ENCODE measurements around the gene STARD13. TPM values are rescaled to one million over a fixed set of nuclear protein-coding genes. Genes with fewer than 3 reads are reported as not detected.

STARD13 gene
- total RNA-seq, 1 experiment from 2014 or later: 2.1 TPM

DNA sequence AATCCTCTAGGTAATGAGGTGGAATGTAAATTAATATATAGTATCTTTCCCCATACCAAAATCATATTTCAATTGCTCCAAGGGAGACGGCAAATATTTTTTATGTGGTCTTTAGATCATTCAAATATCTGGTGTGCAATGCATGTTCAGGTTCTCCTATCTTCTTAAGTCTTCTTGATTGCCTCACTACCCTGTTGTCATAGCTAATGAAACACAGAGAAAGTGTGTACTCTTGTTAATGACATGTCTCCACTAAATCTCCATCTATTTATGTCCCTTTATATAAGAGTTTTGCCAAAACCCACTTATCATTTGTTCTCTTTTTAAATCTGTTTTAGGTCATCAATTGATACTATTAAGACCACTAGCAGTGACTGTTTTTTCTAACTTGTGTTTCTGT is 6.6 kb downstream of the STARD13 start:
- Mint-ChIP-seq H3K9me3 (no peaks in the 10 kb centered on the region), H3K27ac (no peak overlapping the region), H3K27me3 (ENCODE audit: low read depth) (no peaks in the 10 kb centered on the region; the same call in 1 of the 2 replicates), H3K36me3 (ENCODE audit: insufficient read depth in 1 of 3, low read depth in 3 of 3) (no peaks in the 10 kb centered on the region), H3K4me1 (peaks cover 4 to 14% of the 10 kb centered on the region in 2 experiments), H3K4me3 (no peak overlapping the region)
- H3K23ac ChIP-seq (ENCODE audit: insufficient read length, low read depth, low read length): no peak overlapping the region
- H2BK120ac ChIP-seq (ENCODE audit: low read depth, low read length, poor library complexity, severe bottlenecking): no peak overlapping the region
- H2BK12ac ChIP-seq (ENCODE audit: insufficient read length, low read depth, low read length): no peak overlapping the region
- H3K18ac ChIP-seq (ENCODE audit: insufficient read length, low read depth, low read length): no peak overlapping the region
- no peak overlapping the region for H3K56ac ChIP-seq (ENCODE audit: insufficient read length, low read depth, low read length)
- no peaks in the 10 kb centered on the region for H3K23me2 ChIP-seq (ENCODE audit: insufficient read length, low read depth, low read length, poor library complexity, severe bottlenecking)
- no peak overlapping the region for H3K27ac ChIP-seq (ENCODE audit: insufficient read length, low read depth, low read length)
- H3K9ac ChIP-seq (ENCODE audit: extremely low read depth, insufficient read length, low read length): no peak overlapping the region
- no peak overlapping the region for H2BK20ac ChIP-seq (ENCODE audit: low read depth, low read length, poor library complexity, severe bottlenecking)
- no peak overlapping the region for H3K4ac ChIP-seq (ENCODE audit: low read depth, low read length)
- H3K27me3 ChIP-seq (ENCODE audit: insufficient read depth, low read length): no peaks in the 10 kb centered on the region
- H3K9me3 ChIP-seq (ENCODE audit: control insufficient read depth, low read depth, low read length): no peaks in the 10 kb centered on the region
- no peak overlapping the region for H3K14ac ChIP-seq (ENCODE audit: insufficient read depth, low read length)
- no peak overlapping the region for H2AK5ac ChIP-seq (ENCODE audit: insufficient read length, low read length)
- TF ChIP-seq, protein P1, sequence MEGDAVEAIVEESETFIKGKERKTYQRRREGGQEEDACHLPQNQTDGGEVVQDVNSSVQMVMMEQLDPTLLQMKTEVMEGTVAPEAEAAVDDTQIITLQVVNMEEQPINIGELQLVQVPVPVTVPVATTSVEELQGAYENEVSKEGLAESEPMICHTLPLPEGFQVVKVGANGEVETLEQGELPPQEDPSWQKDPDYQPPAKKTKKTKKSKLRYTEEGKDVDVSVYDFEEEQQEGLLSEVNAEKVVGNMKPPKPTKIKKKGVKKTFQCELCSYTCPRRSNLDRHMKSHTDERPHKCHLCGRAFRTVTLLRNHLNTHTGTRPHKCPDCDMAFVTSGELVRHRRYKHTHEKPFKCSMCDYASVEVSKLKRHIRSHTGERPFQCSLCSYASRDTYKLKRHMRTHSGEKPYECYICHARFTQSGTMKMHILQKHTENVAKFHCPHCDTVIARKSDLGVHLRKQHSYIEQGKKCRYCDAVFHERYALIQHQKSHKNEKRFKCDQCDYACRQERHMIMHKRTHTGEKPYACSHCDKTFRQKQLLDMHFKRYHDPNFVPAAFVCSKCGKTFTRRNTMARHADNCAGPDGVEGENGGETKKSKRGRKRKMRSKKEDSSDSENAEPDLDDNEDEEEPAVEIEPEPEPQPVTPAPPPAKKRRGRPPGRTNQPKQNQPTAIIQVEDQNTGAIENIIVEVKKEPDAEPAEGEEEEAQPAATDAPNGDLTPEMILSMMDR (conservative IDR thresholded peaks at IDR 0.05): no peak
- no peak overlapping the region for H2BK15ac ChIP-seq (ENCODE audit: low read depth, low read length)
- no peaks in the 10 kb centered on the region for H4K20me1 ChIP-seq (ENCODE audit: control insufficient read depth, insufficient read depth, insufficient read length)
- no peaks in the 10 kb centered on the region; the same call in 1 of the 2 replicates for H3K4me1 ChIP-seq (ENCODE audit: insufficient read depth, low read length)
- H4K8ac ChIP-seq (replicated peaks; ENCODE audit: insufficient read length, low read depth, low read length): no peak overlapping the region
- WGBS (ENCODE audit: extremely low coverage, insufficient read length, low lambda C conversion rate): no CpG with 5 or more reads among the region's 1 CpG
- H2AFZ ChIP-seq (ENCODE audit: low read length): no peak overlapping the region
- no peaks in the 10 kb centered on the region for H3K79me1 ChIP-seq (ENCODE audit: insufficient read depth, low read depth, low read length, poor library complexity, severe bottlenecking)
- no peak overlapping the region for H2BK5ac ChIP-seq (ENCODE audit: insufficient read length, low read length)
- H4K91ac ChIP-seq (ENCODE audit: insufficient read length, low read depth, low read length): no peak overlapping the region
- no peaks in the 10 kb centered on the region for H3K79me2 ChIP-seq (ENCODE audit: insufficient read depth, low read length)
- no peak overlapping the region for H3K4me2 ChIP-seq (ENCODE audit: insufficient read depth, insufficient read length, low read length)
- no peak overlapping the region for H4K5ac ChIP-seq (ENCODE audit: insufficient read length, low read depth, low read length)
- DNase-seq: no peak
- no peak overlapping the region for H3T11ph ChIP-seq (ENCODE audit: low read length)

All from H9 (cell line).